GM15510 (cell line): Measurements from ENCODE around the gene RTN4RL2.

ENCODE experiments used
- POLR2A ChIP-seq: IDR thresholded peaks from 3 replicates; pipeline ENCODE4 v1.6.1; 2011; ENCODE audit warnings: borderline replicate concordance; ENCODE audit not compliant: insufficient read length; ENCODE audit errors: extremely low read depth

RTN4RL2 gene

DNA sequence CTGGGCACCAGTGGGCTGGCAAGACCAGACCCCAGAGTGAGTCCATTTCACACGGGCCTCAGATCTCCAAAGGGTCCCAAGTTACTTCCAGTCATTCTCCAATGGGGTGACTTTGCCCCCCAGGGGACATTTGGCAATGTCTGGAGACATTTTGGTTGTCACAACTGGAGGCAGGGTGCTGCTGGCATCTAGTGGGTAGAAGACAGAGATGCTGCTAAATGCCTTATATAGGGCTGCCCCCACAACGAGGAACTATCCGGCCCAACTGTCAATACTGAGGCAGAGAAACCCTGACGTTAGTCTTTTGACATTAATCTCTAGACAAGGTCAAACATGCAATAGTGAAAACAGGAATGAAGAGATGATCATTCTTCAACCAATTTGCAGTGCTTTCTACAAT, 6.4 kb downstream of the RTN4RL2 start:
- no peak for TF ChIP-seq POLR2A

GRCh38 chr11:57467508-57468157, 7.3 kb downstream of the RTN4RL2 start:
- TF ChIP-seq POLR2A: no peak

- no peak for TF ChIP-seq POLR2A
Measured at GRCh38 chr11:57468276-57468675, 7.9 kb downstream of the RTN4RL2 start.

DNA sequence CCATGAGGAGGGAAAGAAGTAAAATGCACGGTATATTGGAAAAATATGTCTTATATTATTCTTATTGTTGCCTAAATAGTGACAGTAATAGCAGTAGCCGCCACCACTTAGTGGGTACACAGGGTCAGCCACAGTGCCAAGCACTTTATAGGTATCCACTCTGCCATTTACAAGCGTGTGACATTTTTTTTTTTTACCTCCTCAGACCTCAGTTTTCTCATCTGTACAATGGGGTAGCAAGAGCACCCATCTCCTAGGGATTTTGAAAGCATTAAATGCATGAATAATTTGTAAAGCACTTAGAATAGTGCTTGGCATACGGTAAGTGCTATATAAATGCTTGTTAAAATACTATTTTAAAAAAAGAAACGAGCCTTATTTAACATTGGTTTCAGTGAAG, 8.9 kb downstream of the RTN4RL2 start:
- TF ChIP-seq POLR2A: no peak

DNA sequence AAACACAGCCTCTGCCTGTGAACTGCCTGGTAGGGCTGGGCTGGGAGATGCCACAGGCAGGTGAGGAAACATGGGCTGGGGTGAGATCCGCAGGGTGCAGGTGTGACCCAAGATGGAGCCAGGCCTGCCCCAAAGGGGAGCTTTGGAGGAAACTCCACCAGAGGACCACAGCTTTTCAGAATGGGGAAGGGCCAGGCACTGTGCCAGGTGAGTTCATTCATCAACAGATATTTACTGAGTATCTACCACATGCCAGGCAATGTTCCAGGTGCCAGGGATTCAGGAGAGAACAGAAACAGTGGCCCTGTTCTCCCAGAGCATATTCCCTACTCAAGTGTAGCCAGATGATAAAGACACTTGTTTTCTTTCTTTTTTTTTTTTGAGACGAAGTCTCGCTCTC, 11.2 kb downstream of the RTN4RL2 start:
- no peak for TF ChIP-seq POLR2A

DNA sequence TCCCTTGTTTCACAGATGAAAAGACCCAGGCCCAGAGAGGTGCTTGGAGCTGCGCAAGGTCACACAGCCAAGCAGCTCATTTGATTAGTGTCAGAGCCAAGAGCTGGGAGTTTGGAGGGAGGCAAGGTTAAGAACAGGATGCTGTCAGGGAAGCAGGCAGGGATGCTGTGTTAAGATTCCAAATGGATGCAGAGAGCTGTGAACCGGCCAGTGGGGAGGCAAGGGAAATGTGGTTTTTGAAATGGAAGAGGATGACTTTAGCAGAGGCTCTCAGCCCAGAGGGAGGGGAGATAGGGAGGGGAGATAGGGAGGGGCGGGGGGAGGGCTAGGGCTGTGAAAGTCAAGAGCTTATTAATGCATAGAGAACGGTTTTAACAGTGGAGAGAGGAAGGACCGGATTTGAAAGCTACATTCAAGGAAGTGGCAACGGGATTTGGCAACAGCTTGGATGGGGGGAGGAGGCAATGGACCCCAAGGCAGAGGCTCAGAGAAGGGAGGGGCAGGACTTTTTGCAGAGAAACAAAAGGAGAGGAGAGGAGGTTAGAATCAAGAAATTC, 13.0 kb downstream of the RTN4RL2 start:
- no peak for TF ChIP-seq POLR2A

DNA sequence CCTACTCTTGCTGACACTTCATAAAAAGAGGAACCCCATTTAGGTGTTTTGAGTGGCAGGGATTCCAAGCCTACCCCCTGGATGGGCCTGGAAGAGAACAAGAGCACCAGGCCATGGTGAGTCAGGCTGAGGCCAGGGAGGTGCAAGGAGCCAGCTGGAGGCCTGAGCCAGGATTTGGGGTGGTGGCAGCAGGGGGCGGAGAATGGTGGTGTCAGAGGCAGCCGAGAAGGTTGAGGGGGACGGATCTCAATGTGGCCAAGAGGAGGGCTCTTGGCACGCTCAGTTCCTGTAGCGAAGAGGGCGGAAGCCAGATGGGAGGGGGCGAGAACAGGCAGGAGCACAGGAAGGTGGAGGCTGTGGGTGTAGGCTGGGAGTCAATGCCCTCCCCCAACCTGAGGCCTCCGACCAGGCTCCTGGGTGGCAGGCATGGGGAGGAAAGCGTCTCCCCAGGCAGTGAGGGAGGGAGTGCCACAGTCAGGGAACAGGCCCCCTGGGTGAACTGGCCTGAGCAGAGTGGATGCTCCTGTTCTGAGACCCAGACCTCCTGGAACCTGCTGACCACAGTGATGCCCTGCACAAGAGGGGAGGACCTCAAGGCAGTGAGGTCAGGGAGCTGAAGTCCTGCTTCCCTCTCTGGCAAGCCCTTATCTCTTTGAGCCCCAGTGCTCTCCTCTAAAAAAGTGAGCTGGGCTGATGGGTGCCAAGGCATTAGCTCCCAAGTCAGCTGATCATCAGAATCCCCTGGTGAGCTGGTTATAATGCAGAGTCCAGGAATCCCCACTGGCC, 13.9 kb downstream of the RTN4RL2 start:
- no peak for TF ChIP-seq POLR2A

DNA sequence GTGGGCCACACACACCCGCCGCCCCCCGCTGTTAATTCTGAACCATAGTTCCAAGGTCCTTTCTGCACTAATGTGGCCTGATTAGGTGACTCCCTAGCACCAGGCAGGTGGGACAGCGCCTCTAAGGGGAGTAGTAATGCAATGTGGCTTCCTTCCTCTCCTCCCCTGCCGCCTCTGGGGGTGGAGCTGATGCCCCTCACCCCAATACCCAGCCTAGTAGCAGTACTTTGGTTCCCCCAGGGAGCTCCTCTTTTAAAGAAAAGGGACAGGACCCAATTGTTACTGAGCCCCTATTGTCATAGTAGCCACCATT, 14.4 kb downstream of the RTN4RL2 start:
- no peak for TF ChIP-seq POLR2A

GRCh38 chr11:57475191-57475590, 14.9 kb downstream of the RTN4RL2 start:
- no peak for TF ChIP-seq POLR2A

DNA sequence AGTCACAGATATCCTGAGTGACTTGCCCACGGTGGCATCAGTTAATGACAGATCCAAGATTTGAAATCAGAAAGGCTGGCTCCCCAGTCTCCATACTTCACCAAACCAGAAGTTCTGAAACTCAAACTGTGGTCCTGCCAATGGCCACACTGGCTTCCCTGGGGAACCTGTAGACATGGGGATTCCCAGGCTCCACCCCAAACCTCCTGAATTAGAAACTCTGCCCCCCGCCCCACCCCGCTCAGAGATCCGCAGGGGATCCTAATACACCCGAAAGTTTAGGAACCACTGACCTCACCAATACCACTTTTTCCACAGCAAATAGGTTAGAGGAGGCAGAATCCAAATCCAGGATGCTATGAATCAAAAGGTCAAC, 15.3 kb downstream of the RTN4RL2 start:
- TF ChIP-seq POLR2A: no peak

- TF ChIP-seq POLR2A: no peak
Measured at GRCh38 chr11:57476047-57476756, 15.9 kb downstream of the RTN4RL2 start.

DNA sequence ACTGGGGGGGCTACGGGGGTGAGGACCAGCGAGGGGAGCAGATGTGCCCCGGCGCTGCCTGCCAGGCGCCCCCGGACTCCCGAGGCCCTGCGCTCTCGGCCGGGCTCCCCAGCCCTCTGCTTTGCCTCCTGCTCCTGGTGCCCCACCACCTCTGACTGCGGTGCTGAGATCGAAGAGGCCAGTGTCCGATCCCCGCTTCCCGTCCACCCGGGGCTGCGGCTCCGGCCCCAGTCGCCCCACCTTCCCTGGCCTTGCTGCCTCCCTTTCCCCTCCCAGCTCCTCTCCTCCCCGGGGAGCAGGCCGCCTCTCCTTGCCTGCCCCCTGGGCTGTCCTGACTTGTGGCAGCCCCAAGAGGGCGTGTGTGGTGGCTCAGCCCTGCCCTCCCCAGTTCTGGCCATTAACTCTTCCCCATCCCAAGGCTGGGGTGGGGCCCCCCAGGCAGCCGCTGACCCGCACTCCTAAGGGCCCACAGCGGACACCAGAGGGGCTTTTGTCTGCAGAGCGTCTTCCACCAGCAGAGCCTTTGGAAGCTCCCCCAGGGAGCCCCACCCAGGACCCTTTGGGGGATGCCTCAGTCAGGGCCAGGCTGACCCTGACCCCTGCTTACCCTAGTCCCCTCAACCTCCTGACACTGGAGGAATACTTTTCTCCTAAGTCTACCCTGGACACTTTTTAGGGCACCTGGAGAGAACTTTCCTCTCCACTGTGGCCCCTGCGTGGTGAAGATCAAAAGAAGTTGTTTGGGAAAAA, 16.6 kb downstream of the RTN4RL2 start:
- TF ChIP-seq POLR2A: no peak

- TF ChIP-seq POLR2A: no peak
Measured at GRCh38 chr11:57477507-57478189, 17.3 kb downstream of the RTN4RL2 start.

- TF ChIP-seq POLR2A: no peak
Measured at GRCh38 chr11:57479021-57479663, 18.8 kb downstream of the RTN4RL2 start.
